ENCODE data around the gene ANKRD65.

GRCh38 chr1:1452882-1453281 lies 31.8 kb upstream of the ANKRD65 start:
- TF ChIP-seq CTCF (IDR thresholded peaks at IDR 0.05) (no peak), POLR2A (IDR thresholded peaks at IDR 0.05) (no peak), POLR2AphosphoS5 (IDR thresholded peaks at IDR 0.05) (no peak)
